ENCODE data around the gene PTPRG.
A peak's percentile ranks its signal among the peaks of the same experiment; 100 is the strongest.

PTPRG gene

DNA sequence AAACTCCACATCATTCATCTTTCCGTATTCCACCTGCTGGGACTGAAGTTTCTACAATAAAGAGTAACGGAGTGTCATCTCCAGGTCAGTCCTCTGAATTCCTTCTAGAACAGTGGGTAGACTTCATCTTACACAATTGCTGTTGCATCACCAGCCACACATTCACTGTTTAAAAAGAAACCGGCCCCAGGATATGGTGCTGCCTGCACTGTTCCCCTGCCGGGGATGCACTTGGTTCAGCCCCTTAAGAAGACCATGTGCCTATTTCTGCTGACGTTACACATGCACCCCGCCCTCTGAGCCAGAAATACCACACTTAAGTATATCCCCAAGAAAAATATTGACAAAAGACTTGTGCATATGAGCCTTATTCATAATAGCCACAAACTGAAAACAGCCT lies 578.6 kb downstream of the PTPRG start:
- H3K27me3 ChIP-seq (replicated peaks), result no peaks in the 10 kb centered on the region
- no peak overlapping the region for H3K27ac ChIP-seq
- TF ChIP-seq, protein P1, sequence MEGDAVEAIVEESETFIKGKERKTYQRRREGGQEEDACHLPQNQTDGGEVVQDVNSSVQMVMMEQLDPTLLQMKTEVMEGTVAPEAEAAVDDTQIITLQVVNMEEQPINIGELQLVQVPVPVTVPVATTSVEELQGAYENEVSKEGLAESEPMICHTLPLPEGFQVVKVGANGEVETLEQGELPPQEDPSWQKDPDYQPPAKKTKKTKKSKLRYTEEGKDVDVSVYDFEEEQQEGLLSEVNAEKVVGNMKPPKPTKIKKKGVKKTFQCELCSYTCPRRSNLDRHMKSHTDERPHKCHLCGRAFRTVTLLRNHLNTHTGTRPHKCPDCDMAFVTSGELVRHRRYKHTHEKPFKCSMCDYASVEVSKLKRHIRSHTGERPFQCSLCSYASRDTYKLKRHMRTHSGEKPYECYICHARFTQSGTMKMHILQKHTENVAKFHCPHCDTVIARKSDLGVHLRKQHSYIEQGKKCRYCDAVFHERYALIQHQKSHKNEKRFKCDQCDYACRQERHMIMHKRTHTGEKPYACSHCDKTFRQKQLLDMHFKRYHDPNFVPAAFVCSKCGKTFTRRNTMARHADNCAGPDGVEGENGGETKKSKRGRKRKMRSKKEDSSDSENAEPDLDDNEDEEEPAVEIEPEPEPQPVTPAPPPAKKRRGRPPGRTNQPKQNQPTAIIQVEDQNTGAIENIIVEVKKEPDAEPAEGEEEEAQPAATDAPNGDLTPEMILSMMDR (IDR thresholded peaks at IDR 0.05; ENCODE audit: low read depth, low read length, missing control alignments), result no peak
- DNase-seq, result peak; percentile 63
- H3K36me3 ChIP-seq (replicated peaks), result no peaks in the 10 kb centered on the region
- no peak overlapping the region for H3K4me3 ChIP-seq (ENCODE audit: low read depth, low read length)
- in situ Hi-C loops (cut with HindIII; ENCODE audit: low pct_ligation_motif_present, low sequenced_read_pairs), result loop anchor here (25.0 kb wide), 1 partner anchor 278 kb away; no protein-coding TSS in a partner anchor

DNA sequence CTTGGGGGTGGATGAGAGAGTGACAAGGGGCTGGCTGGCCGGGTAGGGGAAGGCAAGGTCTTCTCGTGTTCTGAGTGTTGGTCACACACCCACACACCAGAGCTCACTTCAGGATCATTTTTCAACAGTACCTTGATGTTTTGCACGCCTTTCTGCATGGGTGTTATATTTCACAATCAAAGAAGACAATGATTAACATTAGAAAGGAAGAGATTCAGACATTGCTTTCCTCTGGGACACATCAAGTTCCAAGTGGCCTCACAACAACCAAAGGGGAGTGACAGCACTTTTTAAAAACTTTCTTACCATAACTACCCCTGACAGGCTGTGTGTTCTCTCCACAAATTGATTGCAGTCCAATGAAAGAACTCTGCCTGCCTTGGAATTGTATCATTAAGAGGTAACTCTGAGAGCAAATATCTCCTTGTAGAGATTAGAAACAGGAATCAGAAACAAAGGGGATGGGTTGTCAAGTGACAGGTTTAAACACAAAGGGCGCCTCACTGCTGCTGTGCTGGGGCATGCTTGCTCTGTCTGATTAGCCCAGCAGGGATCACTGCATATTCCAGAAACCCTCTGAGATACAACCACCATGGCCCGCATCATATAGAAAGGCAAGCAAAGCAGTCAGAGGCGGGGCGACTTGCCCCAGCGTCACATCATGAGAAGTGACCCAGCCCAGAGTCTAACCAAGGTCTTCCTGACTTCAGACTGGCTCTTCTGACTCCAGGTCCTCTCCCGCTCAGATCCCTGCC lies 581.1 kb downstream of the PTPRG start:
- in situ Hi-C loops (cut with HindIII; ENCODE audit: low pct_ligation_motif_present, low sequenced_read_pairs), result loop anchor here (25.0 kb wide), 1 partner anchor 280 kb away; no protein-coding TSS in a partner anchor
- TF ChIP-seq, protein P1 (IDR thresholded peaks at IDR 0.05; ENCODE audit: low read depth, low read length, missing control alignments), result no peak
- Histone ChIP-seq H3K36me3 (replicated peaks) (no peaks in the 10 kb centered on the region), H3K27me3 (replicated peaks) (no peaks in the 10 kb centered on the region), H3K27ac (no peak overlapping the region), H3K4me3 (ENCODE audit: low read depth, low read length) (no peak overlapping the region)
- no peak for DNase-seq

DNA sequence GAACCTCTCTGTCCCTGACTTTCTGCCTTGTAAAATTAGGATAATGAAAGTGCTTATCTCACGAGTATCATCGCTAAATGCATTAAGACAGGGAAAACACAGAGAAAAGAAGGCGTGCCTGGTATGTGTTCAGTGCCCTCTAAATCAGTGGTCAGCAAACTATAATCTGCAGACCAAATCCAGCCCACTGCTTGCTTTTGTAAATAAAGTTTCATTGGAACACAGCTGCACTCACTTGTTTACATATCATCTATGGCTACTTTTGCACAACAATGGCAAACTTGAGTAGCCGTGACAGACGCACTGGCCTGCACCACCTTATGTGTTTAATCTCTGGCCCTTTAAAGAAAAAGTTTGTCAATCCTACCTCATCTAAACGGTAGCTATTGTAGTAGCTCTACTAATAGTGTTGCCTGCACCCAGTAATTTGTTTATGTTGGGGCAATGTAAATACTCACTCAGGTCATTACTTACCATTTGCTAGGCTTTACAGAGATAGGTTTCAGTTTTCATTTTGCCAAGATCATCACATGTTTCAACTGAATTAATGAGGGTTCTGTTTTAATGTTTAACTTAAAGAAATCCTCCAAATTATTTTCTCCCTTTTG lies 582.6 kb downstream of the PTPRG start:
- Histone ChIP-seq H3K4me3 (ENCODE audit: low read depth, low read length) (no peak overlapping the region), H3K27me3 (replicated peaks) (no peaks in the 10 kb centered on the region), H3K27ac (no peak overlapping the region), H3K36me3 (replicated peaks) (no peaks in the 10 kb centered on the region)
- TF ChIP-seq, protein P1 (IDR thresholded peaks at IDR 0.05; ENCODE audit: low read depth, low read length, missing control alignments), result no peak
- in situ Hi-C loops (cut with HindIII; ENCODE audit: low pct_ligation_motif_present, low sequenced_read_pairs), result loop anchor here (25.0 kb wide), 1 partner anchor 282 kb away; no protein-coding TSS in a partner anchor
- no peak for DNase-seq

DNA sequence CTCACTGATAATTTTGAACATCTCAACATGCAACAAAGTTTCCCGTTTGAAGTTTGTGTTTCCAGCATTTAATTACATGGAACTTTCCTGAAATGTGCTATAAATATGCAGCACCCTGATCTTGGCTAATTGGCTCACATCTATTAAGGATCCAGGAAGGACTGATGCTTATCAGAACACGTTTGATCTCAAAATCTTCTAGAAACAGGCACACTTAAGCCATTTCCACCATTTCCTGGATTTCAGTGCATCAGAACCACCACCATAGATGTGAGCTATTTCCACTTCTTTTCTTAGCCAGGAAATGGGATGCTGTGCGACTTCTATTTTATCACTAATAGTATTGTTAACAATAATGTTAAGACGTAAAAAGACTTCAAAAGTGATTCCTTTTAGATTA lies 583.1 kb downstream of the PTPRG start:
- DNase-seq, result no peak
- in situ Hi-C loops (cut with HindIII; ENCODE audit: low pct_ligation_motif_present, low sequenced_read_pairs), result loop anchor here (25.0 kb wide), 1 partner anchor 282 kb away; no protein-coding TSS in a partner anchor
- Histone ChIP-seq H3K4me3 (ENCODE audit: low read depth, low read length) (no peak overlapping the region), H3K27ac (no peak overlapping the region), H3K36me3 (replicated peaks) (no peaks in the 10 kb centered on the region), H3K27me3 (replicated peaks) (no peaks in the 10 kb centered on the region)
- TF ChIP-seq, protein P1 (IDR thresholded peaks at IDR 0.05; ENCODE audit: low read depth, low read length, missing control alignments), result no peak

DNA sequence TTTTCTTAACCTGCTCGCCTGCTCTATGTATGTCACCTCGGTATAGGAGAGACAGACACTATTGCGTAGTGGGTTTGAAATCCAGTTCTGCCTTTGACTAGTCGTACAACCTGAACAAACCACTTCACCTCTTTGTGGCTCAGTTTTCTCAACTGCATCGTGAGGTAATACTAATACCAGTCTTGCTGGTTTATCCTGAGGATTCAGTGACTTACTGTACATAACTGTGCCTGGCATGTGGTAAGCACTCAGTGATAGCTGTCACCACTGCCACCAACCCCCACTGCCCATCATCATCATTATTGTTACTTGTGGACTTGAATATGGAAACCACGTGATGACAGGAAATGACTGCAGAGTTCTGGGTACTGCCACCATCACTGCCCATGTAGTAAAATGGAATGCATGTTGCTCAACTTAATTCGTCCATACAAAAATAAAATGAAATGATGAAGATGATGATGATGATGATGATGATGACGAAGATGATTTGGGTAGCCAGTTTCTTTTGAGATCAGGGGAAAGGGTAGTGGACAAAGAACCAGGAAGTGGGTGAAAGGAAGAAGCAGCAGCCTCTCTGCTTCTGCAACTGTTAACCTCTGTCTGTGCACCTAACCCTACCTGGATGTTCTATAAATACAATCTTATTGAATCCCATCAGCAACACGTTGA lies 583.9 kb downstream of the PTPRG start:
- in situ Hi-C loops (cut with HindIII; ENCODE audit: low pct_ligation_motif_present, low sequenced_read_pairs), result loop anchor here (25.0 kb wide), 1 partner anchor 283 kb away; no protein-coding TSS in a partner anchor
- Histone ChIP-seq H3K36me3 (replicated peaks) (no peaks in the 10 kb centered on the region), H3K27ac (no peak overlapping the region), H3K27me3 (replicated peaks) (no peaks in the 10 kb centered on the region), H3K4me3 (ENCODE audit: low read depth, low read length) (no peak overlapping the region)
- no peak for DNase-seq
- TF ChIP-seq, protein P1 (IDR thresholded peaks at IDR 0.05; ENCODE audit: low read depth, low read length, missing control alignments), result no peak

Data from brain microvascular endothelial cell (primary cell).